HAP-1 (cell line): Measurements from ENCODE around the gene DNAJB8.

Experiments used
- DNase-seq, 2 experiments: peaks; one replicate each; pipeline ENCODE4 v3.0.0-alpha.2; 2016 to 2020; ENCODE audit warnings: low spot score in 2 of 2
- H3K27me3 ChIP-seq: fragments of 250-450 bp; sonication (Bioruptor Pico); 2 replicates; pipeline ENCODE4 v1.5.1; 2020; ENCODE audit warnings: low read depth, mild to moderate bottlenecking, moderate library complexity
- H3K36me3 ChIP-seq: fragments of 250-450 bp; sonication (Bioruptor Pico); replicated peaks from 2 replicates; pipeline ENCODE4 v1.5.1; 2020; ENCODE audit warnings: mild to moderate bottlenecking
- H3K4me1 ChIP-seq: fragments of 250-450 bp; sonication (Bioruptor Pico); 2 replicates; pipeline ENCODE4 v1.5.1; 2020; ENCODE audit warnings: mild to moderate bottlenecking
- H3K4me3 ChIP-seq: fragments of 250-450 bp; sonication (Bioruptor Pico); 2 replicates; pipeline ENCODE4 v1.5.1; 2020; ENCODE audit warnings: mild to moderate bottlenecking, moderate library complexity
- H3K9me3 ChIP-seq: fragments of 250-450 bp; sonication (Bioruptor Pico); 2 replicates; pipeline ENCODE4 v1.5.1; 2020; ENCODE audit warnings: mild to moderate bottlenecking, moderate library complexity
- in situ Hi-C: fragments of 300-500 bp; cut with MboI; formaldehyde crosslinking; loops from 3 replicates; pipeline ENCODE4 v1.14.3; 2020; ENCODE audit warnings: low sequenced_read_pairs, inconsistent platforms, mixed read lengths

DNAJB8 gene

GRCh38 chr3:128484404-128485281 is 18.0 kb upstream of the DNAJB8 start:
- no peaks in the 10 kb centered on the region for H3K9me3 ChIP-seq
- H3K4me3 ChIP-seq, result peak overlapping the region; percentile 77
- peaks cover 50% of the 10 kb centered on the region for H3K36me3 ChIP-seq
- in situ Hi-C loops, result loop anchor here (5.0 kb wide), 1 partner anchor 123 kb away; no protein-coding TSS in a partner anchor
- H3K27me3 ChIP-seq, result no peaks in the 10 kb centered on the region
- DNase-seq, result peak in 1 of 2 experiments; percentile 54
- H3K4me1 ChIP-seq, result peaks cover 38% of the 10 kb centered on the region

GRCh38 chr3:128483657-128484403 is 17.1 kb upstream of the DNAJB8 start:
- peak in 1 of 2 experiments; percentile 57 for DNase-seq
- Histone ChIP-seq H3K36me3 (peaks cover 50% of the 10 kb centered on the region), H3K9me3 (no peaks in the 10 kb centered on the region), H3K4me1 (peaks cover 38% of the 10 kb centered on the region), H3K4me3 (peak overlapping the region; percentile 77), H3K27me3 (no peaks in the 10 kb centered on the region)
- in situ Hi-C loops, result no loop called here

GRCh38 chr3:128482666-128483656 is 16.3 kb upstream of the DNAJB8 start:
- Histone ChIP-seq H3K4me3 (no peak overlapping the region), H3K27me3 (no peaks in the 10 kb centered on the region)

DNA sequence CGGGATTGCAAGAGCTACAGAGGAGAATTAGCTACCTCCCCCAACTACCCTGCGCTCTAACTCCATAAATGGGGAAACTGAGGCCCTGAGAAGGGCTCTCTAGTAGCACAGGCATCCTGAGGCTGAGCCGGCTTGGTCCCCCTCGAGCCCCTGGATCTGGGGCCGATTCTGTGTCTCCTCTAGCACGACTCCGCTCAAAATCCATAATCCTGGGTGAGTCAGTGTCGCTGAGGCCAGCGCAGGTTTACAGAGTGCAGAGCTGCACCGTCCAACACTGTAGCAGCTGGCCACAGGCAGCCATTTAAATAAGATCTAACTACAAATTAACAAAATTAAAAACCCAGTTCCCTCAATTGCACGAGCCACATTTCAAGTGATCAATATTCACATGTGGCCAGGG is 15.5 kb upstream of the DNAJB8 start:
- Histone ChIP-seq H3K9me3 (no peaks in the 10 kb centered on the region), H3K36me3 (peaks cover 50% of the 10 kb centered on the region), H3K4me3 (no peak overlapping the region), H3K27me3 (no peaks in the 10 kb centered on the region), H3K4me1 (peaks cover 33% of the 10 kb centered on the region)
- DNase-seq, result no peak
- in situ Hi-C loops, result no loop called here

More at GRCh38 chr3:128482666-128483656, 16.3 kb upstream of the DNAJB8 start:
- H3K4me1 ChIP-seq, result peaks cover 33% of the 10 kb centered on the region
- H3K9me3 ChIP-seq, result no peaks in the 10 kb centered on the region
- in situ Hi-C loops, result no loop called here
- peak in 1 of 2 experiments; percentile 56 for DNase-seq
- peaks cover 50% of the 10 kb centered on the region for H3K36me3 ChIP-seq

- Histone ChIP-seq H3K36me3 (peaks cover 50% of the 10 kb centered on the region), H3K4me1 (peaks cover 33% of the 10 kb centered on the region), H3K4me3 (no peak overlapping the region), H3K9me3 (no peaks in the 10 kb centered on the region), H3K27me3 (no peaks in the 10 kb centered on the region)
- DNase-seq, result peak in 1 of 2 experiments; percentile 56
- in situ Hi-C loops, result no loop called here
These were observed 14.8 kb upstream of the DNAJB8 start for GRCh38 chr3:128481438-128481942.

GRCh38 chr3:128480717-128481437 is 14.2 kb upstream of the DNAJB8 start:
- H3K4me1 ChIP-seq, result peaks cover 32% of the 10 kb centered on the region
- no peaks in the 10 kb centered on the region for H3K9me3 ChIP-seq
- H3K4me3 ChIP-seq, result no peak overlapping the region
- peaks cover 48% of the 10 kb centered on the region for H3K36me3 ChIP-seq
- no peak for DNase-seq
- in situ Hi-C loops, result no loop called here
- no peaks in the 10 kb centered on the region for H3K27me3 ChIP-seq

GRCh38 chr3:128480278-128480677 is 13.6 kb upstream of the DNAJB8 start:
- Histone ChIP-seq H3K36me3 (peaks cover 42% of the 10 kb centered on the region), H3K4me1 (peaks cover 26% of the 10 kb centered on the region), H3K4me3 (no peak overlapping the region), H3K27me3 (no peaks in the 10 kb centered on the region), H3K9me3 (no peaks in the 10 kb centered on the region)
- no peak for DNase-seq
- in situ Hi-C loops, result no loop called here

DNA sequence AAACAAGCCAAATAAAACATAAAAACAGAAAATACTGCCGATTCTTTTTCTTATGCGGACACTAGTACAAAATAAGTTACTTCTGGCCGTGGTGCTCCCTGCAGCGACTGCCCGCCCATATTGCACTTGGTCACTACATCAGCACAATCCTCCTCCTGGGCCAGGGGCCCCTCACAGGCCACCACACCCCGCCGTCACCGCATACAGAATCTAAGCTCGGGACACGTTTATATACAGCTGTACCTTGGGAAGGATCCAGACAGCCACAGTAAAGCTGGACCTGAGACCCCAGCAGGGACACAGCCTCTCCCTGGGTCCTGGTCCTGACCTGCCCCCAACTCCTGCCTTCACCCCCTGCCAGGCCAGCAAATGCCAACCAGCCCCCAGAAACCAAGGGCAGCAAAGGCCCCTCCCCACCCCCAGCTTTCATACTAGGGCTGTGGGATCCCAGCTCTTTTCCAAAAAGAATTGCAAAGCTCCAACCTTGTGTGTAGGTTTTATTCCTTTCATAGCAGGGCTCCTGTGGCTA is 12.9 kb upstream of the DNAJB8 start:
- Histone ChIP-seq H3K27me3 (no peaks in the 10 kb centered on the region), H3K36me3 (peaks cover 37% of the 10 kb centered on the region), H3K4me3 (no peak overlapping the region), H3K4me1 (peaks cover 20% of the 10 kb centered on the region), H3K9me3 (no peaks in the 10 kb centered on the region)
- in situ Hi-C loops, result no loop called here
- DNase-seq, result no peak

- in situ Hi-C loops, result no loop called here
- no peaks in the 10 kb centered on the region for H3K27me3 ChIP-seq
- H3K4me3 ChIP-seq, result no peak overlapping the region
- H3K9me3 ChIP-seq, result no peaks in the 10 kb centered on the region
- H3K4me1 ChIP-seq, result peaks cover 12% of the 10 kb centered on the region
- H3K36me3 ChIP-seq, result peaks cover 32% of the 10 kb centered on the region
- no peak for DNase-seq
These were observed 12.2 kb upstream of the DNAJB8 start for GRCh38 chr3:128478576-128479506.

DNA sequence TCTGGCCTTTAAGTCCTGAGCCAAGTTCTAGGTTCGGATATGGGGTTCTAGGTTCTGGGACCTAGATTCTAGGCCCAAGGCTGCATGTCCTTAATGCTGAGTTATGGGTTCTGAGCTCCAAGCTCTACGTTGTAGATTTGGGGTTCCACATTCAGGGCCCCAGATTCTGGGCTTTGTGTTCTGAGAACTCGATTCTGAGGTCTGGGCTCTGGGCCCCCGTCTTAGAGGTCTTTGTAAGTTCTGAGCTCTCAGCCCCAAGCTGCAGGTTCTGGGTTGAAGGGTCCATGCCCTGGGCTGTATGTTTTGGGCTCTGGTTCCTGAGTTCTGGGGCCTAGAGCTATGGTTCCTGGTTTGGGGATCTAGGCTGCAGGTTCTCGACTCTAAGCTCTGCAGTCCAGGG is 10.0 kb upstream of the DNAJB8 start:
- no peaks in the 10 kb centered on the region for H3K9me3 ChIP-seq
- no peaks in the 10 kb centered on the region for H3K27me3 ChIP-seq
- H3K4me1 ChIP-seq, result no peaks in the 10 kb centered on the region
- H3K4me3 ChIP-seq, result no peak overlapping the region
- peaks cover 17% of the 10 kb centered on the region for H3K36me3 ChIP-seq
- in situ Hi-C loops, result no loop called here
- no peak for DNase-seq

DNA sequence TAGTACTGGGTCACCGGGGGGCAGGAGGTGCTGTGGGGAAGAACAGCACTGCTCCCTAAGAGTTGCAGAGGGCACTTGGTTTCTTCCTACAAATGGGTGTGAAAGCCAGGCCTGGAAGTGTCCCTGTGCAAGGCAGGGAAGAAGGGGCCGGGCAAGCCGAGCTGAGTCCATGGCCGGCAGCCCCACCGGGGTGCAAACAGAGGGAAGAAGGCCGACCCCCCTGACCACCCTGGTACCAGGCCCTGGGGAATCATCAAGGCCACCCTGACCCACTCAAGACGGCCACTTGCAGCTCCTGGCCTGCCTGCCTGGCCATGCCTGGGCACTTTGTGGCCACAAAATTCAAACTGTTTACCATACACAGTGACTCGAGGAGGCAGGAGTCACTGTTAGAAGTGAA is 8.7 kb upstream of the DNAJB8 start:
- no peak for DNase-seq
- Histone ChIP-seq H3K4me1 (no peaks in the 10 kb centered on the region), H3K4me3 (no peak overlapping the region), H3K36me3 (peaks cover 4% of the 10 kb centered on the region), H3K9me3 (no peaks in the 10 kb centered on the region), H3K27me3 (no peaks in the 10 kb centered on the region)
- in situ Hi-C loops, result no loop called here

DNA sequence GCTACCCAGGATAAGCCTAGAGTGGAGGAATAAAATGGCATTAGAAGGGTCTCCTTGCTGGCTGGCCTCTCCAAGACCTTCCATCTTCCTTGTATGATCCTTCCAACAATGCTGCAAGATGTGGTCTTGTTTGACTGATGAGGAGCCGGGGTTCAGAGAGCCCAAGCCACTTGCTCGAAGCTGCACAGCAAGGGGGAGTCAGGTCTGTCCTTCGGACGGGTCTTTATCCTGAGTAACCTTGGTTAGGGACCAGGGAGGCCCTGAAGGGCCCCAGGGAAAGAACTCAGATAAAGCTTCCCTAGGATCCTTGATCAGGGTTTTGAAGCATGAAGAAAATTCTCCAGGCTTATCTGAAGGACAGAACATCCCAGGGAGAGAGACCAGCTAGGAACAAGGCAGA is 7.0 kb upstream of the DNAJB8 start:
- Histone ChIP-seq H3K4me1 (no peaks in the 10 kb centered on the region), H3K9me3 (no peaks in the 10 kb centered on the region), H3K27me3 (no peaks in the 10 kb centered on the region), H3K36me3 (no peaks in the 10 kb centered on the region), H3K4me3 (no peak overlapping the region)
- in situ Hi-C loops, result no loop called here
- DNase-seq, result no peak
